NCI-H146 (cell line): ENCODE results near the gene HEXA.

Experiments used
- DNase-seq: peaks from one replicate; lab custom pipeline; 2025; lab: John Stamatoyannopoulos, UW

HEXA gene

GRCh38 chr15:72375501-72375845 lies 341 bp downstream of the HEXA start:
- peak; percentile 47 for DNase-seq

- DNase-seq: no peak
Observed at GRCh38 chr15:72372361-72372760, 3.5 kb downstream of the HEXA start.

- no peak for DNase-seq
Observed at GRCh38 chr15:72369964-72370363, 5.8 kb downstream of the HEXA start.

- DNase-seq: no peak
Observed at GRCh38 chr15:72368899-72369298, 6.9 kb downstream of the HEXA start.

GRCh38 chr15:72368325-72368724 lies 7.5 kb downstream of the HEXA start:
- no peak for DNase-seq

GRCh38 chr15:72365844-72366243 lies 10.0 kb downstream of the HEXA start:
- DNase-seq: no peak

- DNase-seq: no peak
Observed at GRCh38 chr15:72361176-72361575, 14.6 kb downstream of the HEXA start.

GRCh38 chr15:72358650-72359171 lies 17.1 kb downstream of the HEXA start:
- no peak for DNase-seq

- DNase-seq: no peak
Observed at GRCh38 chr15:72358121-72358520, 17.7 kb downstream of the HEXA start.

- DNase-seq: no peak
Observed at GRCh38 chr15:72354496-72354895, 21.3 kb downstream of the HEXA start.

- DNase-seq: no peak
Observed at GRCh38 chr15:72353266-72353665, 22.5 kb downstream of the HEXA start.

- no peak for DNase-seq
Observed at GRCh38 chr15:72345806-72346205, 30.0 kb downstream of the HEXA start.

GRCh38 chr15:72345280-72345679 lies 30.5 kb downstream of the HEXA start:
- DNase-seq: no peak

GRCh38 chr15:72344602-72345001 lies 31.2 kb downstream of the HEXA start:
- DNase-seq: no peak

- DNase-seq: peak; percentile 2
Observed at GRCh38 chr15:72342385-72342784, 33.4 kb downstream of the HEXA start.

GRCh38 chr15:72341361-72341760 lies 34.5 kb downstream of the HEXA start:
- no peak for DNase-seq

- no peak for DNase-seq
Observed at GRCh38 chr15:72340366-72340765, 35.4 kb downstream of the HEXA start.

- DNase-seq: no peak
Observed at GRCh38 chr15:72339777-72340177, 36.0 kb downstream of the HEXA start.

- no peak for DNase-seq
Observed at GRCh38 chr15:72338617-72339321, 37.0 kb downstream of the HEXA start.

GRCh38 chr15:72338148-72338547 lies 37.7 kb downstream of the HEXA start:
- no peak for DNase-seq

GRCh38 chr15:72334842-72335241 lies 41.0 kb downstream of the HEXA start:
- DNase-seq: no peak

GRCh38 chr15:72331021-72331420 lies 44.8 kb downstream of the HEXA start:
- DNase-seq: no peak

- DNase-seq: no peak
Observed at GRCh38 chr15:72323752-72324151, 52.1 kb downstream of the HEXA start.

GRCh38 chr15:72319985-72320671 lies 55.7 kb downstream of the HEXA start, which contains the start of gene CELF6:
Gene CELF6 (minus strand): TSS chr15:72320157. CDS start chr15:72319874, 283 bp downstream.
- peak; percentile 91 for DNase-seq
